ENCODE results near the gene LPCAT1. TPM values are rescaled to one million over a fixed set of nuclear protein-coding genes. Genes with fewer than 3 reads are reported as not detected.
A peak's percentile ranks its signal among the peaks of the same experiment; 100 is the strongest.

Gene LPCAT1
- total RNA-seq, 1 experiment from 2014 or later: 75.0 TPM

- H2AFZ ChIP-seq (ENCODE audit: low read depth, low read length, poor library complexity, severe bottlenecking): peak overlapping the region; percentile 63
- intact Hi-C loops (cut with micrococcal nuclease): no loop called here
- POLR2A ChIA-PET: no interaction called here
Observed at GRCh38 chr5:1437876-1438559, 85.7 kb downstream of the LPCAT1 start.

More at GRCh38 chr5:1437876-1438559, 85.7 kb downstream of the LPCAT1 start:
- no peak overlapping the region for H3K9ac ChIP-seq (ENCODE audit: low read length)
- BruUV-seq (replicated peaks): no TSS peak
- no peak overlapping the region for H3K4me3 ChIP-seq (replicated peaks in 1 of 2; ENCODE audit: low read depth in 1 of 2, low read length in 2 of 2)
- no peaks in the 10 kb centered on the region for H3K9me2 ChIP-seq (ENCODE audit: insufficient read depth)
- H3K9me3 ChIP-seq (ENCODE audit: control insufficient read depth in 1 of 2, insufficient read depth in 1 of 2, low read depth in 1 of 2, low read length in 2 of 2): no peaks in the 10 kb centered on the region
- H3K36me3 ChIP-seq (ENCODE audit: control insufficient read depth in 1 of 2, insufficient read depth in 2 of 2, low read length in 2 of 2): no peaks in the 10 kb centered on the region
- no peak for DNase-seq (ENCODE audit: low read depth, low spot score)
- no peaks in the 10 kb centered on the region for H3K79me2 ChIP-seq (ENCODE audit: insufficient read depth, low read length)
- ATAC-seq: no peak
- ChIA-PET RAD21 (ENCODE audit: low non-redundant PET in 1 of 2, low total read pairs in 2 of 2, uncharacterized antibody in 2 of 2, unreplicated experiment in 2 of 2) (no interaction called here), CTCF (no interaction called here)
- peaks cover 5 to 10% of the 10 kb centered on the region in 2 experiments for H3K4me1 ChIP-seq (ENCODE audit: control insufficient read depth in 1 of 2, insufficient read depth in 2 of 2, low read length in 2 of 2)
- H4K20me1 ChIP-seq (ENCODE audit: insufficient read depth): no peaks in the 10 kb centered on the region
- no peak for TF ChIP-seq ZBTB33 (IDR thresholded peaks at IDR 0.05; ENCODE audit: extremely low read depth, insufficient replicate concordance, low read length)
- no peak for TF ChIP-seq MAX (IDR thresholded peaks at IDR 0.05)
- TF ChIP-seq CTCF (IDR thresholded peaks at IDR 0.05 in 2 of 3, conservative IDR thresholded peaks at IDR 0.05 in 1 of 3; ENCODE audit: borderline replicate concordance in 1 of 3, insufficient read depth in 1 of 3, low read depth in 2 of 3, low read length in 2 of 3): no peak
- TF ChIP-seq TCF7L2 (IDR thresholded peaks at IDR 0.05; ENCODE audit: borderline replicate concordance, extremely low read depth, insufficient read depth, insufficient read length): no peak
- TF ChIP-seq RAD21 (IDR thresholded peaks at IDR 0.05; ENCODE audit: low read depth): 0 out of 2 replicates have a peak, but pooled peaks have one; percentile 1
- TF ChIP-seq FOSL1 (IDR thresholded peaks at IDR 0.05; ENCODE audit: low read depth): no peak
- no peaks in the 10 kb centered on the region for H3K27me3 ChIP-seq (ENCODE audit: insufficient read depth, low read length)
- H3K27ac ChIP-seq (ENCODE audit: low read depth, low read length): no peak overlapping the region
- peak overlapping the region; percentile 46 for H3K4me2 ChIP-seq (ENCODE audit: low read length)

All from HCT116 (cell line).